GM23338 (cell line): ENCODE measurements around the gene TM9SF2. TPM values are rescaled to one million over a fixed set of nuclear protein-coding genes. Genes with fewer than 3 reads are reported as not detected.
"Not testable (repeated sequence)": the region's sequence is repeated elsewhere in the genome, so short reads cannot be mapped to it uniquely, and the experiment has no call there.

Source experiments
- ATAC-seq: fragments of 200-7000 bp; cut with Tn5 transposase; 3 replicates; pipeline ENCODE4 v1.9.1; 2020
- DNase-seq: peaks from one replicate; pipeline ENCODE4 v3.0.0-alpha.2; 2015; ENCODE audit warnings: low spot score
- H2AFZ ChIP-seq: fragments of 200-600 bp; sonication (generic); 2 replicates; pipeline ENCODE4 v1.8.0; 2016; ENCODE audit warnings: antibody characterized with exemption, mild to moderate bottlenecking, moderate library complexity
- H3F3A ChIP-seq: fragments of 200-600 bp; sonication (generic); replicated peaks from 2 replicates; pipeline ENCODE4 v1.8.0; 2017; ENCODE audit warnings: antibody characterized with exemption, mixed run types, low read depth
- H3K27ac ChIP-seq: fragments of 200-600 bp; sonication (generic); 2 replicates; pipeline ENCODE4 v1.6.1; 2016; ENCODE audit warnings: low read depth
- H3K27me3 ChIP-seq: fragments of 200-600 bp; sonication (generic); 2 replicates; pipeline ENCODE4 v1.8.0; 2016; ENCODE audit warnings: mild to moderate bottlenecking, mixed run types, moderate library complexity; ENCODE audit not compliant: insufficient read depth
- H3K36me3 ChIP-seq: fragments of 200-600 bp; sonication (generic); 2 replicates; pipeline ENCODE4 v1.8.0; 2016; ENCODE audit warnings: mild to moderate bottlenecking; ENCODE audit not compliant: insufficient read depth
- H3K4me1 ChIP-seq: fragments of 200-600 bp; sonication (generic); 2 replicates; pipeline ENCODE4 v1.8.0; 2016; ENCODE audit warnings: mild to moderate bottlenecking, moderate library complexity; ENCODE audit not compliant: insufficient read depth
- H3K4me2 ChIP-seq: fragments of 200-600 bp; sonication (generic); 2 replicates; pipeline ENCODE4 v1.7.1; 2017; ENCODE audit warnings: mixed run types
- H3K4me3 ChIP-seq: fragments of 200-600 bp; sonication (generic); 2 replicates; pipeline ENCODE4 v1.6.1; 2016; ENCODE audit warnings: mixed run types
- H3K79me2 ChIP-seq: fragments of 200-600 bp; sonication (generic); replicated peaks from 2 replicates; pipeline ENCODE4 v1.8.0; 2017; ENCODE audit warnings: mild to moderate bottlenecking; ENCODE audit not compliant: insufficient read depth
- H3K9me2 ChIP-seq: fragments of 200-600 bp; sonication (generic); 2 replicates; pipeline ENCODE4 v1.8.0; 2017; ENCODE audit not compliant: insufficient read depth
- H4K20me1 ChIP-seq: fragments of 200-600 bp; sonication (generic); replicated peaks from 2 replicates; pipeline ENCODE4 v1.8.0; 2017; ENCODE audit warnings: mild to moderate bottlenecking; ENCODE audit not compliant: insufficient read depth
- H3K27ac Mint-ChIP-seq: 2 replicates; pipeline ENCODE4 v1.8.0; 2020; ENCODE audit warnings: inconsistent platforms, mild to moderate bottlenecking, moderate library complexity, mixed read lengths
- H3K27me3 Mint-ChIP-seq: 3 replicates; pipeline ENCODE4 v1.8.0; 2022; ENCODE audit warnings: low read depth, mild to moderate bottlenecking, moderate library complexity, mixed read lengths, inconsistent platforms; ENCODE audit not compliant: insufficient read depth, poor library complexity
- H3K36me3 Mint-ChIP-seq: 3 replicates; pipeline ENCODE4 v1.8.0; 2021; ENCODE audit warnings: low read depth, mild to moderate bottlenecking, inconsistent platforms, moderate library complexity, mixed read lengths
- H3K4me1 Mint-ChIP-seq: 3 replicates; pipeline ENCODE4 v1.8.0; 2020; ENCODE audit warnings: mild to moderate bottlenecking, inconsistent platforms, mixed read lengths
- H3K4me3 Mint-ChIP-seq: 3 replicates; pipeline ENCODE4 v1.8.0; 2021; ENCODE audit warnings: moderate library complexity, mild to moderate bottlenecking, inconsistent platforms, mixed read lengths
- H3K9me3 Mint-ChIP-seq: 3 replicates; pipeline ENCODE4 v1.8.0; 2020; ENCODE audit warnings: moderate library complexity, mild to moderate bottlenecking, inconsistent platforms, mixed read lengths
- CREB1 ChIP-seq: fragments of 250-450 bp; sonication (Bioruptor Pico); IDR thresholded peaks from 2 replicates; pipeline ENCODE4 v1.5.0; 2020; ENCODE audit warnings: low read depth, mild to moderate bottlenecking, moderate library complexity
- EZH2phosphoT487 ChIP-seq: fragments of 200-600 bp; sonication (generic); IDR thresholded peaks from one replicate; pipeline ENCODE4 v1.8.1; 2018; ENCODE audit warnings: antibody characterized with exemption; ENCODE audit not compliant: unreplicated experiment
- JUNB ChIP-seq: IDR thresholded peaks from one replicate; pipeline ENCODE4 v1.6.1; 2016; ENCODE audit warnings: antibody characterized with exemption; ENCODE audit not compliant: unreplicated experiment
- STAT1 ChIP-seq: IDR thresholded peaks from one replicate; pipeline ENCODE4 v1.6.1; 2016; ENCODE audit warnings: antibody characterized with exemption; ENCODE audit not compliant: unreplicated experiment
- ZNF331 ChIP-seq: fragments of 250-450 bp; sonication (Bioruptor Pico); IDR thresholded peaks from 2 replicates; pipeline ENCODE4 v1.5.0; 2020; ENCODE audit warnings: low read depth, mild to moderate bottlenecking, moderate library complexity
- polyA plus RNA-seq: library from polyadenylated mRNA; unstranded; fragments of >200 nt; fragmentation: Nextera tagmentation; extraction: Ambion mirVana; gene quantifications from 2 replicates; pipeline ENCODE4 v1.2.1, GENCODE V29; 2016
- total RNA-seq: library from RNA; depleted of rRNA; stranded (reverse); fragments of >200 nt; shearing (Covaris generic); gene quantifications from 2 replicates; pipeline ENCODE4 v1.2.3, GENCODE V29; 2014
- TF ChIP-seq, protein P1 (sequence below): IDR thresholded peaks from 2 replicates; pipeline ENCODE4 v1.6.1; 2016; ENCODE audit warnings: antibody characterized with exemption
- TF ChIP-seq, protein P2 (sequence below): fragments of 250-450 bp; sonication (Bioruptor Pico); IDR thresholded peaks from 2 replicates; pipeline ENCODE4 v1.5.0; 2020; ENCODE audit warnings: mild to moderate bottlenecking, moderate library complexity

Gene TM9SF2
- total and polyA plus RNA-seq, 2 experiments from 2014 or later: 50.5 to 115 TPM

DNA sequence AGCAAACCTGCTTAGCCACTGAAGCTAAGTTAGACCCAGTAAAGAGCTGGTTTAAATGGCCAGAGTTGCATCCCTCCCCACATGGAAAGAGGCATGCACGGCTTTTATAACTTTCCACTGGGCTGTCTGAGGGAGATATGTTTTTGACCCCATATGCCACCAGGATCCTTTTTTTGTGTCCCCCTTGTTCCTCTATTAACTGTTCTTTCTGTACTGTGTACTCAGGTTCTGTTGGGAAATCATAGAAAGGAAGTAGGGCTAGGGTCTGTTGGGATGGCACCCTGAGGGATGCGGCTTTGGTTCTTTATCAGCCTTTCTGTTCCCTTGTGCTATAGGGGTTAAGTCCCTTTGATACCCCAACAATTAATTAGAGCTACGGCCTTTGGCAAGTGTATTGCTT is 12.2 kb upstream of the TM9SF2 start:
- Histone ChIP-seq H3K4me3 (no peak overlapping the region), H3K27me3 (no peaks in the 10 kb centered on the region), H3K4me1 (no peaks in the 10 kb centered on the region), H3K9me2 (peaks cover 3% of the 10 kb centered on the region; the same call in 1 of the 2 replicates), H3K27ac (no peak overlapping the region), H3F3A (no peaks in the 10 kb centered on the region), H4K20me1 (no peaks in the 10 kb centered on the region), H3K4me2 (no peak overlapping the region), H3K79me2 (no peaks in the 10 kb centered on the region), H2AFZ (no peak overlapping the region), H3K36me3 (no peaks in the 10 kb centered on the region)
- no peak overlapping the region for H3K27ac Mint-ChIP-seq
- H3K4me1 Mint-ChIP-seq: no peaks in the 10 kb centered on the region
- H3K27me3 Mint-ChIP-seq: peaks cover 6% of the 10 kb centered on the region
- peaks cover 19% of the 10 kb centered on the region for H3K9me3 Mint-ChIP-seq
- ATAC-seq (no peak), DNase-seq (no peak)
- no peak for TF ChIP-seq STAT1
- no peak for TF ChIP-seq JUNB
- TF ChIP-seq ZNF331: no peak
- TF ChIP-seq CREB1 (CRISPR knock-in tag): no peak
- TF ChIP-seq, protein P1, sequence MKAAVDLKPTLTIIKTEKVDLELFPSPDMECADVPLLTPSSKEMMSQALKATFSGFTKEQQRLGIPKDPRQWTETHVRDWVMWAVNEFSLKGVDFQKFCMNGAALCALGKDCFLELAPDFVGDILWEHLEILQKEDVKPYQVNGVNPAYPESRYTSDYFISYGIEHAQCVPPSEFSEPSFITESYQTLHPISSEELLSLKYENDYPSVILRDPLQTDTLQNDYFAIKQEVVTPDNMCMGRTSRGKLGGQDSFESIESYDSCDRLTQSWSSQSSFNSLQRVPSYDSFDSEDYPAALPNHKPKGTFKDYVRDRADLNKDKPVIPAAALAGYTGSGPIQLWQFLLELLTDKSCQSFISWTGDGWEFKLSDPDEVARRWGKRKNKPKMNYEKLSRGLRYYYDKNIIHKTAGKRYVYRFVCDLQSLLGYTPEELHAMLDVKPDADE: no peak
- TF ChIP-seq, protein P2, sequence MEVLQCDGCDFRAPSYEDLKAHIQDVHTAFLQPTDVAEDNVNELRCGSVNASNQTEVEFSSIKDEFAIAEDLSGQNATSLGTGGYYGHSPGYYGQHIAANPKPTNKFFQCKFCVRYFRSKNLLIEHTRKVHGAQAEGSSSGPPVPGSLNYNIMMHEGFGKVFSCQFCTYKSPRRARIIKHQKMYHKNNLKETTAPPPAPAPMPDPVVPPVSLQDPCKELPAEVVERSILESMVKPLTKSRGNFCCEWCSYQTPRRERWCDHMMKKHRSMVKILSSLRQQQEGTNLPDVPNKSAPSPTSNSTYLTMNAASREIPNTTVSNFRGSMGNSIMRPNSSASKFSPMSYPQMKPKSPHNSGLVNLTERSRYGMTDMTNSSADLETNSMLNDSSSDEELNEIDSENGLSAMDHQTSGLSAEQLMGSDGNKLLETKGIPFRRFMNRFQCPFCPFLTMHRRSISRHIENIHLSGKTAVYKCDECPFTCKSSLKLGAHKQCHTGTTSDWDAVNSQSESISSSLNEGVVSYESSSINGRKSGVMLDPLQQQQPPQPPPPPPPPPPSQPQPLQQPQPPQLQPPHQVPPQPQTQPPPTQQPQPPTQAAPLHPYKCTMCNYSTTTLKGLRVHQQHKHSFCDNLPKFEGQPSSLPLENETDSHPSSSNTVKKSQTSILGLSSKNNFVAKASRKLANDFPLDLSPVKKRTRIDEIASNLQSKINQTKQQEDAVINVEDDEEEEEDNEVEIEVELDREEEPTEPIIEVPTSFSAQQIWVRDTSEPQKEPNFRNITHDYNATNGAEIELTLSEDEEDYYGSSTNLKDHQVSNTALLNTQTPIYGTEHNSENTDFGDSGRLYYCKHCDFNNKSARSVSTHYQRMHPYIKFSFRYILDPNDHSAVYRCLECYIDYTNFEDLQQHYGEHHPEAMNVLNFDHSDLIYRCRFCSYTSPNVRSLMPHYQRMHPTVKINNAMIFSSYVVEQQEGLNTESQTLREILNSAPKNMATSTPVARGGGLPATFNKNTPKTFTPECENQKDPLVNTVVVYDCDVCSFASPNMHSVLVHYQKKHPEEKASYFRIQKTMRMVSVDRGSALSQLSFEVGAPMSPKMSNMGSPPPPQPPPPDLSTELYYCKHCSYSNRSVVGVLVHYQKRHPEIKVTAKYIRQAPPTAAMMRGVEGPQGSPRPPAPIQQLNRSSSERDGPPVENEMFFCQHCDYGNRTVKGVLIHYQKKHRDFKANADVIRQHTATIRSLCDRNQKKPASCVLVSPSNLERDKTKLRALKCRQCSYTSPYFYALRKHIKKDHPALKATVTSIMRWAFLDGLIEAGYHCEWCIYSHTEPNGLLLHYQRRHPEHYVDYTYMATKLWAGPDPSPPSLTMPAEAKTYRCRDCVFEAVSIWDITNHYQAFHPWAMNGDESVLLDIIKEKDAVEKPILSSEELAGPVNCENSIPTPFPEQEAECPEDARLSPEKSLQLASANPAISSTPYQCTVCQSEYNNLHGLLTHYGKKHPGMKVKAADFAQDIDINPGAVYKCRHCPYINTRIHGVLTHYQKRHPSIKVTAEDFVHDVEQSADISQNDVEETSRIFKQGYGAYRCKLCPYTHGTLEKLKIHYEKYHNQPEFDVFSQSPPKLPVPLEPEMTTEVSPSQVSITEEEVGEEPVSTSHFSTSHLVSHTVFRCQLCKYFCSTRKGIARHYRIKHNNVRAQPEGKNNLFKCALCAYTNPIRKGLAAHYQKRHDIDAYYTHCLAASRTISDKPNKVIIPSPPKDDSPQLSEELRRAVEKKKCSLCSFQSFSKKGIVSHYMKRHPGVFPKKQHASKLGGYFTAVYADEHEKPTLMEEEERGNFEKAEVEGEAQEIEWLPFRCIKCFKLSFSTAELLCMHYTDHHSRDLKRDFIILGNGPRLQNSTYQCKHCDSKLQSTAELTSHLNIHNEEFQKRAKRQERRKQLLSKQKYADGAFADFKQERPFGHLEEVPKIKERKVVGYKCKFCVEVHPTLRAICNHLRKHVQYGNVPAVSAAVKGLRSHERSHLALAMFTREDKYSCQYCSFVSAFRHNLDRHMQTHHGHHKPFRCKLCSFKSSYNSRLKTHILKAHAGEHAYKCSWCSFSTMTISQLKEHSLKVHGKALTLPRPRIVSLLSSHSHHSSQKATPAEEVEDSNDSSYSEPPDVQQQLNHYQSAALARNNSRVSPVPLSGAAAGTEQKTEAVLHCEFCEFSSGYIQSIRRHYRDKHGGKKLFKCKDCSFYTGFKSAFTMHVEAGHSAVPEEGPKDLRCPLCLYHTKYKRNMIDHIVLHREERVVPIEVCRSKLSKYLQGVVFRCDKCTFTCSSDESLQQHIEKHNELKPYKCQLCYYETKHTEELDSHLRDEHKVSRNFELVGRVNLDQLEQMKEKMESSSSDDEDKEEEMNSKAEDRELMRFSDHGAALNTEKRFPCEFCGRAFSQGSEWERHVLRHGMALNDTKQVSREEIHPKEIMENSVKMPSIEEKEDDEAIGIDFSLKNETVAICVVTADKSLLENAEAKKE (CRISPR knock-in tag): no peak
- no peak for TF ChIP-seq EZH2phosphoT487
- no peaks in the 10 kb centered on the region; the same call in 2 of the 3 replicates for H3K36me3 Mint-ChIP-seq
- H3K4me3 Mint-ChIP-seq: no peak overlapping the region

DNA sequence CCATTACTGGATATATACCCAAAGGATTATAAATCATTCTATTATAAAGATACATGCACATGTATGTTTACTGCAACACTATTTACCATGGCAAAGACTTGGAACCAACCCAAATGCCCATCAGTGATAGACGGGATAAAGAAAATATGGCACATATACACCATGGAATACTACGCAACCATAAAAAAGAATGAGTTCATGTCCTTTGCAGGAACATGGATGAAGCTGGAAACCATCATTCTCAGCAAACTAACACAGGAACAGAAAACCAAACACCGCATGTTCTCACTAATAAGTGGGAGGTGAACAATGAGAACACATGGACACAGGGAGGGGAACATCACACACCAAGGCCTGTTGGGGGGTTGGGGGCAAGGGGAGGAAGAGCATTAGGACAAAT is 9.5 kb upstream of the TM9SF2 start:
- DNase-seq, H3K27me3 Mint-ChIP-seq, H3K27ac Mint-ChIP-seq, H3K4me3 ChIP-seq, H3K4me3 Mint-ChIP-seq, H3F3A ChIP-seq, H2AFZ ChIP-seq, H3K9me2 ChIP-seq, H3K4me2 ChIP-seq, H3K36me3 ChIP-seq, ATAC-seq, H3K79me2 ChIP-seq, H3K4me1 ChIP-seq, H3K27ac ChIP-seq, H3K36me3 Mint-ChIP-seq, H4K20me1 ChIP-seq, H3K27me3 ChIP-seq: not testable (repeated sequence)
- peaks cover 13% of the 10 kb centered on the region for H3K4me1 Mint-ChIP-seq
- H3K9me3 Mint-ChIP-seq: peaks cover 29% of the 10 kb centered on the region
